NCI-H774 (cell line): ENCODE results near the gene SH3GL1.

Experiments used
- DNase-seq: peaks from one replicate; lab custom pipeline; 2025; lab: John Stamatoyannopoulos, UW

Gene SH3GL1, protein sequence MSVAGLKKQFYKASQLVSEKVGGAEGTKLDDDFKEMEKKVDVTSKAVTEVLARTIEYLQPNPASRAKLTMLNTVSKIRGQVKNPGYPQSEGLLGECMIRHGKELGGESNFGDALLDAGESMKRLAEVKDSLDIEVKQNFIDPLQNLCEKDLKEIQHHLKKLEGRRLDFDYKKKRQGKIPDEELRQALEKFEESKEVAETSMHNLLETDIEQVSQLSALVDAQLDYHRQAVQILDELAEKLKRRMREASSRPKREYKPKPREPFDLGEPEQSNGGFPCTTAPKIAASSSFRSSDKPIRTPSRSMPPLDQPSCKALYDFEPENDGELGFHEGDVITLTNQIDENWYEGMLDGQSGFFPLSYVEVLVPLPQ

DNA sequence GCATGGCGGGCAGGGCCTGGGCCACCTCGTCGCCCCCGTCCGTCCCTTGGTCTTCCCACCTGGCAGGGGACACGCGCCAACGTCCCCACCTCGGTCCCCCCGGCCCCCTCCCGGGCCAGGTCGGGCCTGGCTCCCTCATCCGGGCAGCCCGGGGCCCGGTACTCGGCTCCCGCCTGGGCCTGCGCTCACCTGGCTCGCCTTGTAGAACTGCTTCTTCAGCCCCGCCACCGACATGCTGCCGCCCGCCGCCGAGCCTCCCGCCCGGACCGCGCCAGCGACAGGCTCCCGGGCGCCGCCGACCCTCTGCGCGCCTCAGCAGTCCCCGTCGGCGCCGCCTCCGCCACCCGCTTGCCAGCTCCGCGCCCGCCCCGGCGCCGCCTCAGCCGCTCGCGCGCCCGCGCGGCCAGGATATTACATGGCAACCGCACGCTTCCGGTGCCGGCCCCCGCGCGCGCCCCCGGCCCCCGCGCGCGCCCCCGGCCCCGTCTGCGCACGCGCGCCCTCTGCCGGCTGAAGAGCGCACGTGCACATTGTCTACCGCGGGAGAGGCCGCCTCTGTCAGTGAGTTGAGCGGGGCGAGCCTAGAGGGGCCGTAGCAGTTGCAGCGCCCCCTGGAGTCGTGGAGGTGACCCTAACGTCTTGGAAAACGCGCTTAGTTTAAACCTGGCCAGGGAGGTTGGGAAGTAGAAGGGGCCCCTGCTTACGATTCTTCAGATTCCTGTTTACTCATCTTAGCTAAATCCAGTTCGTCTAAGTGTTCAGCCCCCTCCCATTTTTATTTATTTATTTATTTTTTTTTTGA is at the start of gene SH3GL1:
Gene SH3GL1 (minus strand): TSS at position 413 of the 802 bp plus-strand sequence. CDS start 179 bp downstream, at position 234.
- DNase-seq, result peak; percentile 89

DNA sequence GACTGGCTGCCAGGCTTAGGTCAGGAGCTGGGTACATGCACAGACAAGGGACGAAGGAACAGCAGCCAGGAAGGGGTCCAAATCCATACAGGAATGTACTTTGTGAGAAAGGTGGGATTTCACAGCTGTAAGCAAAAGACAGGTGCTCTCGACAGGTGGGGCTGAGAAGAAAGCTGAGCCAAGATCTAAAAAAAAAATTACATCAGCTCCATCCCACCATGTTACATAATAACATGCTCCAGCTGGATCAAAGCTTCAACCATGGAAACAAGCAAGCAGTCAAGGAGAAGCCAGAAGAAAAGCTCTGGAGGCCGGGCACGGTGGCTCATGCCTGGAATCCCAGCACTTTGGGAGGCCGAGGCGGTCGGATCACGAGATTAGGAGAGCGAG is 49.3 kb upstream of the SH3GL1 start:
- no peak for DNase-seq

DNA sequence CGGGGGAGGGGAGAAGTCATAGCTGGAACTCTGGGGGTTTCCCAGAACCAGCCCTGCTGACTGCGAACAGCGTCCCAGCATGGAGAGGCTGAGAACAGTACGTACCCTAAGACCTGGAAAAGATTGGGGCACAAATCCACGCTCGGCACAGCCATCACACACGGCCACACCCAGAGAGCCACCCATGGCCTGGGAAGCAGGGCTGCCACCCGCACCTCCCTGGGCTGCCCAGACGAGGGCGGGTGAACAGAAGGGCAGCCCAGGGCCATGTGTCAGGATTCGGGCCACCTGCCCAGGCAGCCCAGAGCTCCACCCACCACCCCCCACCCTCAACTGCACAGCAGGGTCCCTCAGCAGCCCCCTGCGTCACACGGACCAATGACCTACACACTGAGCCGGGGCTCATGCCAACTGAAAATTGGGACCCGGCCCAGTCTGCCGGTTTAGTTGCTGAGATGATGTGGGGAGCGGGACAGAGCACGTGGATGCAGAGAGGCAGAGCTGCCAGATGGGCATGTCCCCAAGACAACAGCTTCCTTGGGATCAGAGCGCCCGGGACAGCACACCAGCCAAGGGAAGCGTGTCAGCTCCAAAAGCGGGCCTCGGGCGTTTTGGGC is 48.8 kb upstream of the SH3GL1 start:
- DNase-seq, result no peak

- no peak for DNase-seq
These were observed 48.0 kb upstream of the SH3GL1 start for GRCh38 chr19:4448147-4448985.

GRCh38 chr19:4447327-4448146 is 47.2 kb upstream of the SH3GL1 start:
- DNase-seq, result no peak

- DNase-seq, result no peak
These were observed 46.4 kb upstream of the SH3GL1 start for GRCh38 chr19:4446704-4447200.

GRCh38 chr19:4445963-4446703 is 45.8 kb upstream of the SH3GL1 start:
- DNase-seq, result no peak

DNA sequence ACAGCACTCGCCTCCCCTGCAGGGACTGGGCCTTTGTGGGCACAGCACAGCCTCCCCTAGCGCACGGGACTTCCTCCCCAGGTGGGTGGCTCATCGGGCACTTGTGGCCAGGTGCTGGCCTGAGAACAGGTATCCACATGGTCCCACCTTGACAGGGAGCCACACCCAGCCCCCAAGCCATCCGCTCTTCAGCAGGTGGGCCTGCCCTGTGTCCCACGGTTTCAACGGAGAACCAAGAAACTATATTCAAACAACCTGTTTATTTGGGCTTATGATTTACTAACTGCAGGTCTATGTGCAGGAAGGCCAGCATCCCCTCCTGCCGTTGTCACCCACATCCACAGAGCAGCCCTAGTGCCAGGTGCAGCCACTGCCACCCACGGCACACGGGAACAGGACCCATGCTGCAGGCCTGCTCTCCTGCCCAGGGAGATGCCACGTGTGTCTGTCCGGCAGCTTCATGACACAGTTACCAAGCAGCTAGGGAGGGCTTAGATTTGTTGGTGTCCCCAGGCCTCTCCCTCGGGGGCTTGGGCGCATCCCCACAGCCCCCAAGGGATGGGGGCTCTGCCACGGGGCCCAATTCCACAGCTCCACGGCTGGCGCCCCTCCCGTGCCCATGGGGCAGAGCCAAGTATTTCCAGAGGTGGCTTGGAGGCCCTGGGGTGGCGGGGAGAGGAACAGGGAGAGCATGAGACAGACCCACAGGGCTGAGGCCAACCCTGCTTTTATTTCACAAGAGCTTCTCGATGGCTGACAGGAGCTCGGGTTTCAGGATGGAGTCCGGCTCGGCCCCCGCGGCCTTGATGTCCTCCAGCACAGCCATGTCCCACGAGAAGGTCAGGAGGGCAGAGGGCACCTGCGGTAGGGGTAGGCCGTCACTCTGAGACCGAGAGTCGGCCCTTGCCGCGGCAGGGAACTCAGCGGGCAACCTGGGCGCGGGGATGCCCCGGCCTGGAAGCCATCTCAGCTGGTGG is 44.7 kb upstream of the SH3GL1 start:
- DNase-seq, result no peak

GRCh38 chr19:4443966-4444764 is 43.8 kb upstream of the SH3GL1 start:
- no peak for DNase-seq

GRCh38 chr19:4443188-4443587 is 42.8 kb upstream of the SH3GL1 start:
- DNase-seq, result no peak

- no peak for DNase-seq
These were observed 42.4 kb upstream of the SH3GL1 start for GRCh38 chr19:4442819-4443146.

DNA sequence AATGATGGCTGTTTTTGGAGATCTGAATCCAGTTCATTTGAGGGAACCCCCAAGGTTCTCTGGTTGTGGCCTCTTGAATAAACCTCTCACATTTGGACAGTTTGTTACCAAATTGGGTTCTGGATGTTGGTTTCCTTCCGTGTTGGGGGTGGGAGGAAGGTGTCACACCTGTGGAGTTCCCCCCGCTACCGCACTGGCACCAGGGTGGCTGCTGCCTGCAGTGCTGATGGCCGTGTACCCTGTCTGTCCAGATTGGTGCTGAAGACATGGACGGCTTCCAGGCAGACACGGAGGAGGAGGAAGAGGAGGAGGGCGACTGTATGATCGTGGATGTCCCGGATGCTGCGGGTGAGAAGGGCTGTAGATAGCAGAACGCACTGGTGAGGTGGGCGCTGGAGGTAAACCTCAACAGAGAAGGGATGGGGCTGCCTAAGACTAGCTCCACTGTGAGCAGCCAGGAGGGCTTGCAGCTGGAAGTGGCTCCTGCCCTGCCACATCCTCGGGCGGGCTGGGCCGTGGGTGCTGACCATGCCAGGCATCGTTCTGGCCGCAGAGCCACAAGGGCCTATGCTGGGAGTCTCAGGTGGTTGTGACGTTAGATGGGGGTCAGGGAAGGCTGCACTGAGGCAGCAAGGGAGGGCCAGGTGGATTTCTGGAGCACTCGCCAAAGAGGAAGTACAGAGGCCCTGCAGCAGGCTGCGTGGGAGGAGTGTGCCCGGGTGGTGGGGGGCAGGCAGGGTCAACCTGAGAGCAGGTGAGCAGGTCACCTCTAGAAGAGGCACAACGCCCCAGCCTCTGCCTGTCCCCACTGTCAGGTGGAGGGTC is 41.9 kb upstream of the SH3GL1 start:
- no peak for DNase-seq

GRCh38 chr19:4439243-4439642 is 38.9 kb upstream of the SH3GL1 start:
- DNase-seq, result no peak

GRCh38 chr19:4437103-4437502 is 36.8 kb upstream of the SH3GL1 start:
- DNase-seq, result no peak

- no peak for DNase-seq
These were observed 35.9 kb upstream of the SH3GL1 start for GRCh38 chr19:4436231-4436630.

GRCh38 chr19:4434391-4434790 is 34.0 kb upstream of the SH3GL1 start:
- no peak for DNase-seq

GRCh38 chr19:4432918-4433506 is 32.7 kb upstream of the SH3GL1 start:
- no peak for DNase-seq
